DND-41 (cell line): ENCODE results near the gene LBHD2.

Experiments
- EZH2 ChIP-seq: IDR thresholded peaks from 3 replicates; pipeline ENCODE4 v1.6.1; 2012; ENCODE audit warnings: borderline replicate concordance, low read depth, mild to moderate bottlenecking, moderate library complexity, low read length, inconsistent platforms; ENCODE audit not compliant: severe bottlenecking
- TF ChIP-seq, protein P1 (sequence below): IDR thresholded peaks from 2 replicates; pipeline ENCODE4 v1.5.1; 2012; ENCODE audit warnings: borderline replicate concordance, low read length, moderate library complexity, mild to moderate bottlenecking; ENCODE audit not compliant: poor library complexity, severe bottlenecking; ENCODE audit errors: extremely low read depth

DNA sequence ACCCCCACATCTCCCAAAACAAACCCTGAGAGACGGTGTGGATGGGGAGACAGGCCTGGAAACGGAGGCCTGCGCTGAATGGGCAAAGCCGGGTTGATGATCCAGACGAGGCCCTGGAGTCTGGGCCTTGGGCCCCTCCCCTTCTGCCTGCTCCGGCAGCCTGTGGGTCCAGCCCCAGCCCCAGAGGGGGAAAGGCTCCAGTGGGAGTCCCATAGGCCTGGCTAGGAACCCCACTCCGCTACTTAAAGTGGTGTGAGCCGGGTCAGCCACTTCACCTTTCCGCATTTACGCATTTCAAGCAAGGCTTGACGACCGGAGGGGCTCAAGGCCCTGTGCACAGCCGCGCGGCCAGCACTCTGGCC is 38.6 kb downstream of the LBHD2 start:
- TF ChIP-seq, protein P1, sequence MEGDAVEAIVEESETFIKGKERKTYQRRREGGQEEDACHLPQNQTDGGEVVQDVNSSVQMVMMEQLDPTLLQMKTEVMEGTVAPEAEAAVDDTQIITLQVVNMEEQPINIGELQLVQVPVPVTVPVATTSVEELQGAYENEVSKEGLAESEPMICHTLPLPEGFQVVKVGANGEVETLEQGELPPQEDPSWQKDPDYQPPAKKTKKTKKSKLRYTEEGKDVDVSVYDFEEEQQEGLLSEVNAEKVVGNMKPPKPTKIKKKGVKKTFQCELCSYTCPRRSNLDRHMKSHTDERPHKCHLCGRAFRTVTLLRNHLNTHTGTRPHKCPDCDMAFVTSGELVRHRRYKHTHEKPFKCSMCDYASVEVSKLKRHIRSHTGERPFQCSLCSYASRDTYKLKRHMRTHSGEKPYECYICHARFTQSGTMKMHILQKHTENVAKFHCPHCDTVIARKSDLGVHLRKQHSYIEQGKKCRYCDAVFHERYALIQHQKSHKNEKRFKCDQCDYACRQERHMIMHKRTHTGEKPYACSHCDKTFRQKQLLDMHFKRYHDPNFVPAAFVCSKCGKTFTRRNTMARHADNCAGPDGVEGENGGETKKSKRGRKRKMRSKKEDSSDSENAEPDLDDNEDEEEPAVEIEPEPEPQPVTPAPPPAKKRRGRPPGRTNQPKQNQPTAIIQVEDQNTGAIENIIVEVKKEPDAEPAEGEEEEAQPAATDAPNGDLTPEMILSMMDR: no peak
- no peak for TF ChIP-seq EZH2
